Neural progenitor cell (in vitro differentiated cells): ENCODE measurements around the gene PIF1.
A peak's percentile ranks its signal among the peaks of the same experiment; 100 is the strongest.

Source experiments
- EZH2 ChIP-seq: fragments of 200-600 bp; sonication (generic); IDR thresholded peaks from 2 replicates; pipeline ENCODE4 v1.6.1; 2017; ENCODE audit warnings: antibody characterized with exemption, mild to moderate bottlenecking, moderate library complexity
- TF ChIP-seq, protein P1 (sequence below): fragments of 200-600 bp; sonication (generic); IDR thresholded peaks from 2 replicates; pipeline ENCODE4 v1.5.1; 2017; ENCODE audit warnings: antibody characterized with exemption, mild to moderate bottlenecking

DNA sequence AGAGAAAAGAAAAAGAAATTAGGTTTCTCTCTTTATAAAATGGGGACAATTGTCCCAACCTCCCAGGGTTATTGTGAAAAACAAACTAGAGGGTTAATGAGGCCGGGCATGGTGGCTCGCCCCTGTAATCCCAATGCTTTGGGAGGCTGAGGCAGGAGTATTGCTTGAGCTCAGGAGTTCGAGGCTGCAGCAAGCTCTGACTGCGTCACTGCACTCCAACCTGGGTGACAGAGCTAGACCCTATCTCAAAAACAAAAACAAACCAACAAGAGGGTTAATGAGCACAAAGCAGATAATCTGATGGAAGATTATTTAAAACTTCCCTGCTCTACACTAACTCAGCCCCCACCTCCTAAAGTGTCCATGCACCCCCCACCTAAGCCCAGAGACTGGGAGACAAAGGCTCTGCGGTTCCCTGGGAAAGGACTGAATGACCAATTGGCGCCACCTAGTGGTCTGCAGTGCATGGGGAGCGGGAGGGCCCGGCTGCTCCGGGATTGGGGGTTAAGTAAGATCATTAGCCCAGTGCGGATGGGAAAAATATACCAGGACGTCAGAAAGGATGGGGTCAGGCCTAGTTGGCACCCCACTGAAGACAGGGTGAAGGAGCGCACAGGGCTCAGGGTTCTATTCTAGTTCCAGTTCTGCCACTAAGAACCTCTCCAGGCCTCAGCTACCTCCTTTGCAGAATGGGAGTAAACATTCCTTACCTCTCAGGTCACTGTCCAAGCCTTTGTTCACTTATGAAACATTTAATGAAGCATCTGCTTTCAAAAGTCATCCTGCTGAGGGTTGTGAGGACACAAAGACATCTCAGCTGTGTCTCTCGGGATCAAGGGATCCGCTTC, 15.6 kb downstream of the PIF1 start:
- TF ChIP-seq, protein P1, sequence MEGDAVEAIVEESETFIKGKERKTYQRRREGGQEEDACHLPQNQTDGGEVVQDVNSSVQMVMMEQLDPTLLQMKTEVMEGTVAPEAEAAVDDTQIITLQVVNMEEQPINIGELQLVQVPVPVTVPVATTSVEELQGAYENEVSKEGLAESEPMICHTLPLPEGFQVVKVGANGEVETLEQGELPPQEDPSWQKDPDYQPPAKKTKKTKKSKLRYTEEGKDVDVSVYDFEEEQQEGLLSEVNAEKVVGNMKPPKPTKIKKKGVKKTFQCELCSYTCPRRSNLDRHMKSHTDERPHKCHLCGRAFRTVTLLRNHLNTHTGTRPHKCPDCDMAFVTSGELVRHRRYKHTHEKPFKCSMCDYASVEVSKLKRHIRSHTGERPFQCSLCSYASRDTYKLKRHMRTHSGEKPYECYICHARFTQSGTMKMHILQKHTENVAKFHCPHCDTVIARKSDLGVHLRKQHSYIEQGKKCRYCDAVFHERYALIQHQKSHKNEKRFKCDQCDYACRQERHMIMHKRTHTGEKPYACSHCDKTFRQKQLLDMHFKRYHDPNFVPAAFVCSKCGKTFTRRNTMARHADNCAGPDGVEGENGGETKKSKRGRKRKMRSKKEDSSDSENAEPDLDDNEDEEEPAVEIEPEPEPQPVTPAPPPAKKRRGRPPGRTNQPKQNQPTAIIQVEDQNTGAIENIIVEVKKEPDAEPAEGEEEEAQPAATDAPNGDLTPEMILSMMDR = peak; percentile 100
- no peak for TF ChIP-seq EZH2
